Activated naive CD8-positive, alpha-beta T cell treated with anti-CD3 and anti-CD28 coated beads, Interleukin-2, amount 50 U/mL, for 24 hours (primary cell): ENCODE data around the gene PIGO.

Experiments used
- ATAC-seq: fragments of 150-1000 bp; cut with Tn5 transposase; one replicate; pipeline ENCODE4 v1.10.0; 2021
- DNase-seq: peaks from one replicate; pipeline ENCODE4 v3.0.0; 2021
- H3K27ac Mint-ChIP-seq: one replicate; pipeline ENCODE4 v1.8.0; 2021; ENCODE audit warnings: mild to moderate bottlenecking, mixed read lengths
- H3K27me3 Mint-ChIP-seq: one replicate; pipeline ENCODE4 v1.8.0; 2021; ENCODE audit warnings: mixed read lengths
- H3K36me3 Mint-ChIP-seq: one replicate; pipeline ENCODE4 v1.8.0; 2021; ENCODE audit warnings: low read depth, mixed read lengths
- H3K4me1 Mint-ChIP-seq: one replicate; pipeline ENCODE4 v1.8.0; 2021; ENCODE audit warnings: mixed read lengths
- H3K4me3 Mint-ChIP-seq: one replicate; pipeline ENCODE4 v1.8.0; 2021; ENCODE audit warnings: mild to moderate bottlenecking, moderate library complexity, mixed read lengths
- H3K9me3 Mint-ChIP-seq: one replicate; pipeline ENCODE4 v1.8.0; 2021; ENCODE audit warnings: mixed read lengths

PIGO gene

GRCh38 chr9:35042081-35042604 is 54.2 kb downstream of the PIGO start:
- DNase-seq = no peak
- no peak overlapping the region for H3K27ac Mint-ChIP-seq
- ATAC-seq = no peak
- H3K27me3 Mint-ChIP-seq = no peaks in the 10 kb centered on the region
- no peaks in the 10 kb centered on the region for H3K4me1 Mint-ChIP-seq
- H3K36me3 Mint-ChIP-seq = peaks cover 10% of the 10 kb centered on the region
- no peak overlapping the region for H3K4me3 Mint-ChIP-seq
- H3K9me3 Mint-ChIP-seq = no peaks in the 10 kb centered on the region
